Measurements from ENCODE around the gene TCHH.

TCHH gene

DNA sequence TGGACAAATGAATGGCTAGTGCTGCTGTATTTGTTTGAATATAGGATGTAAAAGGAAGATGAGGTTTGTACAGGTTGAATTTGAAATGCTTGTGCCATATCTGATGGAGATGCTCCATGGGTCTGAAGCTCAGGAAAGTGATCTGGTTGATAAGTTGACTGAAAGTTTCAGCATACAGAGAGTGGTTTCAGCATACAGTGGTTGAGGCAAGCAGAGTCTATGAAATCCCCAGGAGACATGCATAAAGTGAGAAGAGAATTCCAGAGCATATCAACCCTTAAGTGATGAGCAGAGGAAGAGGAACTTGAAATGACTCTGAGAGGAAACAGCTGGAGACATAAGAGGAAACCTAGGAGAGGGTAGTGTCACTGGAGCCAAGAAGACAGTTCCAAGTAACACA, 48.1 kb downstream of the TCHH start:
- DNase-seq = no peak

GRCh38 chr1:152061952-152062351, 53.3 kb downstream of the TCHH start:
- no peak for DNase-seq
